IMR-90 (cell line): ENCODE data around the gene LTBP1. TPM values are rescaled to one million over a fixed set of nuclear protein-coding genes. Genes with fewer than 3 reads are reported as not detected.
A peak's percentile ranks its signal among the peaks of the same experiment; 100 is the strongest.

Source experiments
- ATAC-seq: fragments of 200-7000 bp; cut with Tn5 transposase; 2 replicates; pipeline ENCODE4 v1.9.1; 2020; ENCODE audit warnings: low read depth, mild to moderate bottlenecking, moderate library complexity
- BruUV-seq: library from RNA; stranded (reverse); fragments of 400-500 nt; replicated peaks from 2 replicates; lab custom pipeline; 2021; lab: Mats Ljungman, UMichigan
- CTCF ChIA-PET: fragments of 300-600 bp; formaldehyde crosslinking; extraction: SDS; loops from one replicate; lab custom pipeline; 2021; ENCODE audit warnings: antibody characterized with exemption; lab: Yijun Ruan, JAX
- POLR2A ChIA-PET: fragments of 300-600 bp; sonication (Branson Sonifier 250); formaldehyde crosslinking; loops from one replicate; lab custom pipeline; 2022; ENCODE audit warnings: antibody characterized with exemption; ENCODE audit not compliant: unreplicated experiment; lab: Charles Lee
- DNase-seq: peaks from one replicate; pipeline ENCODE4 v3.0.0; 2013
- H2AFZ ChIP-seq: replicated peaks from 2 replicates; pipeline ENCODE3; 2013; ENCODE audit warnings: low read length, mild to moderate bottlenecking; ENCODE audit not compliant: poor library complexity
- H2AK5ac ChIP-seq: 2 replicates; pipeline ENCODE4 v1.6.1; 2013; ENCODE audit warnings: low read depth, low read length, inconsistent platforms
- H2AK9ac ChIP-seq: replicated peaks from 2 replicates; pipeline ENCODE3; 2013; ENCODE audit warnings: mild to moderate bottlenecking, low read depth, low read length, moderate library complexity; ENCODE audit not compliant: poor library complexity
- H2BK120ac ChIP-seq: 2 replicates; pipeline ENCODE4 v1.6.1; 2013; ENCODE audit warnings: low read depth, low read length, inconsistent platforms
- H2BK15ac ChIP-seq: 3 replicates; pipeline ENCODE4 v1.6.1; 2013; ENCODE audit warnings: low read depth, low read length, inconsistent platforms
- H2BK20ac ChIP-seq: 2 replicates; pipeline ENCODE4 v1.6.1; 2013; ENCODE audit warnings: low read depth, mild to moderate bottlenecking, inconsistent platforms, low read length, moderate library complexity
- H2BK5ac ChIP-seq: 2 replicates; pipeline ENCODE4 v1.6.1; 2013; ENCODE audit warnings: mild to moderate bottlenecking, low read depth, low read length, inconsistent platforms; ENCODE audit not compliant: poor library complexity, severe bottlenecking
- H3K14ac ChIP-seq: replicated peaks from 2 replicates; pipeline ENCODE4 v1.6.1; 2013; ENCODE audit warnings: low read depth, low read length, inconsistent platforms
- H3K18ac ChIP-seq: 2 replicates; pipeline ENCODE4 v1.6.1; 2013; ENCODE audit warnings: low read depth, low read length, control low read depth
- H3K23ac ChIP-seq: 2 replicates; pipeline ENCODE4 v1.6.1; 2013; ENCODE audit warnings: low read depth, low read length, inconsistent platforms
- H3K27ac ChIP-seq: 2 replicates; pipeline ENCODE4 v1.5.1; 2013; ENCODE audit warnings: mild to moderate bottlenecking, control low read depth, low read length; ENCODE audit not compliant: insufficient read depth
- H3K27me3 ChIP-seq: 2 replicates; pipeline ENCODE4 v1.6.1; 2013; ENCODE audit warnings: low read length; ENCODE audit not compliant: control insufficient read depth, insufficient read depth
- H3K36me3 ChIP-seq: 2 replicates; pipeline ENCODE4 v1.6.1; 2013; ENCODE audit warnings: low read length, mixed read lengths; ENCODE audit not compliant: control insufficient read depth, insufficient read depth
- H3K4ac ChIP-seq: 2 replicates; pipeline ENCODE4 v1.6.1; 2013; ENCODE audit warnings: low read depth, low read length, inconsistent platforms
- H3K4me1 ChIP-seq: 2 replicates; pipeline ENCODE4 v1.6.1; 2013; ENCODE audit warnings: low read length, mixed read lengths; ENCODE audit not compliant: control insufficient read depth, insufficient read depth
- H3K4me2 ChIP-seq: 2 replicates; pipeline ENCODE4 v1.6.1; 2013; ENCODE audit warnings: low read depth, mild to moderate bottlenecking, control low read depth, low read length, moderate library complexity
- H3K4me3 ChIP-seq: 2 replicates; pipeline ENCODE4 v1.5.1; 2013; ENCODE audit warnings: low read depth, mild to moderate bottlenecking, control low read depth, low read length, moderate library complexity; ENCODE audit not compliant: insufficient read depth
- H3K56ac ChIP-seq: 2 replicates; pipeline ENCODE4 v1.6.1; 2013; ENCODE audit warnings: low read length, inconsistent platforms; ENCODE audit not compliant: insufficient read depth; ENCODE audit errors: extremely low read depth
- H3K79me1 ChIP-seq, 2 experiments: 2 replicates each; pipeline ENCODE4 v1.6.1; 2013; ENCODE audit warnings: low read length in 2 of 2, inconsistent platforms in 1 of 2, low read depth in 1 of 2
- H3K9ac ChIP-seq: 2 replicates; pipeline ENCODE4 v1.6.1; 2013; ENCODE audit warnings: low read depth, low read length, control low read depth
- H3K9me1 ChIP-seq: 2 replicates; pipeline ENCODE4 v1.6.1; 2013; ENCODE audit warnings: low read length, inconsistent platforms; ENCODE audit not compliant: insufficient read depth
- H3K9me3 ChIP-seq: 2 replicates; pipeline ENCODE4 v1.6.1; 2013; ENCODE audit warnings: low read length; ENCODE audit not compliant: control insufficient read depth, insufficient read depth
- H4K20me1 ChIP-seq: 2 replicates; pipeline ENCODE4 v1.6.1; 2013; ENCODE audit warnings: low read length, inconsistent platforms; ENCODE audit not compliant: insufficient read depth
- H4K5ac ChIP-seq: 2 replicates; pipeline ENCODE4 v1.6.1; 2013; ENCODE audit warnings: mild to moderate bottlenecking, low read depth, low read length, control low read depth
- H4K8ac ChIP-seq, 2 experiments: 2 replicates each; pipeline ENCODE4 v1.6.1; 2013; ENCODE audit warnings: low read depth in 2 of 2, low read length in 2 of 2, control low read depth in 1 of 2, inconsistent platforms in 1 of 2
- H4K91ac ChIP-seq: 2 replicates; pipeline ENCODE4 v1.6.1; 2013; ENCODE audit warnings: low read depth, low read length, inconsistent platforms; ENCODE audit not compliant: insufficient read depth
- ELK1 ChIP-seq: fragments of 150-350 bp; IDR thresholded peaks from 2 replicates; pipeline ENCODE4 v1.6.1; 2016; ENCODE audit warnings: low read depth, mild to moderate bottlenecking, low read length, moderate library complexity, borderline replicate concordance
- POLR2A ChIP-seq: IDR thresholded peaks from 2 replicates; pipeline ENCODE4 v1.6.1; 2012; ENCODE audit warnings: mild to moderate bottlenecking, low read depth, low read length
- RAD21 ChIP-seq: IDR thresholded peaks from 2 replicates; pipeline ENCODE4 v1.6.1; 2012; ENCODE audit warnings: low read length, improper control_type of control experiment
- USF2 ChIP-seq: fragments of 150-350 bp; IDR thresholded peaks from 2 replicates; pipeline ENCODE4 v1.6.1; 2017; ENCODE audit warnings: mild to moderate bottlenecking, antibody characterized with exemption, low read length, low read depth
- dilution Hi-C: fragments of 300-500 bp; cut with HindIII; formaldehyde crosslinking; loops from one replicate; pipeline ENCODE4 v1.14.3; 2018; ENCODE audit warnings: low sequenced_read_pairs; ENCODE audit not compliant: unreplicated experiment
- in situ Hi-C: fragments of 300-500 bp; cut with MboI; formaldehyde crosslinking; loops from 3 replicates; pipeline ENCODE4 v1.14.3; 2019; ENCODE audit warnings: low sequenced_read_pairs, inconsistent platforms, mixed read lengths
- intact Hi-C: fragments of 100-400 bp; cut with micrococcal nuclease; formaldehyde crosslinking; loops from 2 replicates; pipeline ENCODE4 v1.10.0; 2022
- polyA plus RNA-seq, 3 experiments: library from polyadenylated mRNA; depleted of rRNA; stranded (reverse); fragments of >200 nt; gene quantifications; 2 replicates each; pipeline ENCODE4 v1.2.3, GENCODE V29; 2012; ENCODE audit warnings: low replicate concordance in 1 of 3
- total RNA-seq: library from RNA; depleted of rRNA; stranded (reverse); fragments of >200 nt; gene quantifications from 2 replicates; pipeline ENCODE4 v1.2.3, GENCODE V29; 2012

Gene LTBP1
- total and polyA plus RNA-seq, 2 of the 4 experiments (the other 2 are of a cell fraction), result 235 to 326 TPM

GRCh38 chr2:33230195-33230594, 283.4 kb downstream of the LTBP1 start:
- Histone ChIP-seq H2BK5ac (peak overlapping the region; percentile 80), H3K4me3 (no peak overlapping the region), H2AK5ac (no peak overlapping the region), H3K4ac (no peak overlapping the region), H3K9me3 (no peaks in the 10 kb centered on the region), H3K36me3 (peaks cover 11% of the 10 kb centered on the region), H3K9ac (peak overlapping the region; percentile 35; the same call in 1 of the 2 replicates), H3K4me1 (peaks cover 5% of the 10 kb centered on the region; the same call in 1 of the 2 replicates), H3K18ac (peak overlapping the region; percentile 55), H3K4me2 (peak overlapping the region; percentile 67), H2BK120ac (no peak overlapping the region), H3K23ac (no peak overlapping the region), H2BK20ac (no peak overlapping the region), H3K79me1 (peaks cover 21 to 50% of the 10 kb centered on the region in 2 experiments), H4K91ac (no peak overlapping the region), H3K27ac (no peak overlapping the region; the same call in 1 of the 2 replicates), H4K20me1 (no peaks in the 10 kb centered on the region), H2BK15ac (no peak overlapping the region), H3K9me1 (no peaks in the 10 kb centered on the region), H2AFZ (no peak overlapping the region), H4K8ac (peak overlapping the region in 1 of 2 experiments; percentile 60; a peak in 1 of 4 replicates), H3K56ac (peak overlapping the region; percentile 16; the same call in 1 of the 2 replicates), H2AK9ac (no peak overlapping the region), H3K27me3 (no peaks in the 10 kb centered on the region), H4K5ac (peak overlapping the region; percentile 38; the same call in 1 of the 2 replicates), H3K14ac (no peak overlapping the region)
- no peak for DNase-seq
- in situ Hi-C loops, result no loop called here
- ATAC-seq, result no peak
- TF ChIP-seq RAD21 (no peak), USF2 (no peak), ELK1 (no peak), POLR2A (no peak)
- dilution Hi-C loops, result no loop called here
- intact Hi-C loops, result no loop called here
- BruUV-seq, result no TSS peak
- ChIA-PET CTCF (interaction anchor here (0.9 kb wide), 1 partner anchor 13 kb away, joined by 4 read pairs; no protein-coding TSS in a partner anchor), POLR2A (no interaction called here)
